Lower leg skin (tissue), 4 donors: Measurements from ENCODE around the gene DAB2IP. TPM values are rescaled to one million over a fixed set of nuclear protein-coding genes. Genes with fewer than 3 reads are reported as not detected.

ENCODE experiments used
- DNase-seq, 2 donors: peaks; one replicate each; pipeline ENCODE4 v3.0.0-alpha.2; 2019; ENCODE audit warnings: low spot score in 2 of 2
- H3K4me3 ChIP-seq: fragments of 200-600 bp; sonication (generic); 2 replicates; pipeline ENCODE4 v1.5.1; 2017; ENCODE audit warnings: mild to moderate bottlenecking, low read depth; ENCODE audit not compliant: poor library complexity, severe bottlenecking
- CTCF ChIP-seq, 3 donors: fragments of 450-650 bp; IDR thresholded peaks; one replicate each; pipeline ENCODE4 v1.5.1; 2016; ENCODE audit warnings: antibody characterized with exemption in 3 of 3, mild to moderate bottlenecking in 3 of 3, moderate library complexity in 2 of 3
- POLR2A ChIP-seq, 2 donors: fragments of 450-650 bp; IDR thresholded peaks; one replicate each; pipeline ENCODE4 v1.6.1; 2016 to 2017; ENCODE audit warnings: antibody characterized with exemption in 2 of 2, mild to moderate bottlenecking in 1 of 2, moderate library complexity in 1 of 2
- WGBS, 2 donors: methylation state at CpG; one replicate each; pipeline ENCODE4 v1.1.5; 2018; 5-methylcytosine and 5-hydroxymethylcytosine counted together
- intact Hi-C: fragments of 100-400 bp; cut with DNase I; formaldehyde crosslinking; loops from one replicate; pipeline ENCODE4 v1.15.0; 2023; ENCODE audit warnings: low total_unique reads
- total RNA-seq, 4 donors: library from RNA; depleted of rRNA; stranded (reverse); fragments of >200 nt; gene quantifications; one replicate each; pipeline ENCODE4 v1.1.0, GENCODE V29; 2016

DAB2IP gene
- total RNA-seq, 4 donors from 2014 or later: 42.5 to 68.0 (median 57.0) TPM

DNA sequence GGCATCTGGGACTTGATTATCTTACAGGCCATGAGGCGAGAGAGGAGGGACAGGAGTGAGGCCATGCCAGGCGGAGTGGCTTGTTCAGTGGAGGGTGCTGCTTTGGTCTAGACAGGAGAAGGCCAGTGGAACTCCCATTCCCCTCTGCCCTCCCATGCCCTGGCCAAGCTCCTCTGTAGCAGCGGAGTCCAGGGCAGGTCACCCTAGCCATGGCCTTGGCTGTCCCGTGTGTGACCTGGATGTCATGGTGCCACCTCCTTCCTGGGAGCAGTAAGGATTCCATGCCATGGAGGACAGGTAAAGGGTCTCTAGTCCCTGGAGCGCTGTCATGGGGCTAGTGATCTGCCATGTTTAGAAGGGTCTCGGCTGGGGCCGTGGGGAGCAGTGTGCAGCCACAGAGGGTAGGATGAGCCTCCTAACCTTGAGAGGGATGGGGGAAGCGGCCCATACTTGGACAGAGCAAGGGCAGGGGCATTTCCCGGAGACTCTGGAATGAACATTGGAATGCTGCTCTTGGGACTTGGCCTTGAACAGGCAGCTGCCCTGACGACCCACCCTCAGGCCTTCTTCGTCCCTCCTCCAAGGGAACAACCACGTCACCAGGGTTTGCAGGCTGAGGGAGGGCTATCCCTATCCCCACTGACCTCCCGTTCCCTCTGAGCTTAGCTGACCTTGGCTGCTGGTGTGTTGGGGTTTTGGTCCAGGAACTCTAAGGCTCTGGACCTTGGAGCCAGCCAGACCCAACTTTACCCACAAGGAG lies 100.4 kb downstream of the DAB2IP start:
- WGBS, 2 donors: 82 to 85% methylated on average over 13 of the region's 13 CpGs
- no peak overlapping the region for H3K4me3 ChIP-seq
- intact Hi-C loops: no loop called here
- no peak for TF ChIP-seq POLR2A (IDR thresholded peaks at IDR 0.05)
- TF ChIP-seq CTCF (IDR thresholded peaks at IDR 0.05): no peak
- no peak for DNase-seq

DNA sequence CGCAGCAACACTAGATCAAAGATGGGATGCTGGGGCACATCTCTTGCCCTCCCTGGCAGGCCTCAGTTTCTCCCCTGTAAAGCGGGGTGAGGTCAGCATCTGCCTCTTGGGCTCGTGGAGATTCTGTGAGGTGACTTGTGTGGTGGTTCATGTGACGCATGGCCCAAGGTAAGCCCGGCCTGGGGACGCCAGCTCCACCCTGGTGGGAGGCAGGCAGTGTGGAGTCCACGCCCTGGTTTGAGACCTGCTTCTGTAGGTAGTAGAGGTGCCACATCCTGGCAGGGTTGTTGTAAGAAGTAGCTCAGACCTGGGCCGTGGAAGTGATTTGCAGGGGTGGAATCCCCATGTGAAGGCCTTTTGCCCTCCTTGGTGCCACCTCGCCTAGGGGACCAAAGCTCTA lies 101.5 kb downstream of the DAB2IP start:
- no peak overlapping the region for H3K4me3 ChIP-seq
- TF ChIP-seq POLR2A (IDR thresholded peaks at IDR 0.05): no peak
- TF ChIP-seq CTCF (IDR thresholded peaks at IDR 0.05): no peak
- WGBS, 2 donors: 84 to 90% methylated on average over 8 to 9 of the region's 9 CpGs
- intact Hi-C loops: no loop called here
- no peak for DNase-seq

DNA sequence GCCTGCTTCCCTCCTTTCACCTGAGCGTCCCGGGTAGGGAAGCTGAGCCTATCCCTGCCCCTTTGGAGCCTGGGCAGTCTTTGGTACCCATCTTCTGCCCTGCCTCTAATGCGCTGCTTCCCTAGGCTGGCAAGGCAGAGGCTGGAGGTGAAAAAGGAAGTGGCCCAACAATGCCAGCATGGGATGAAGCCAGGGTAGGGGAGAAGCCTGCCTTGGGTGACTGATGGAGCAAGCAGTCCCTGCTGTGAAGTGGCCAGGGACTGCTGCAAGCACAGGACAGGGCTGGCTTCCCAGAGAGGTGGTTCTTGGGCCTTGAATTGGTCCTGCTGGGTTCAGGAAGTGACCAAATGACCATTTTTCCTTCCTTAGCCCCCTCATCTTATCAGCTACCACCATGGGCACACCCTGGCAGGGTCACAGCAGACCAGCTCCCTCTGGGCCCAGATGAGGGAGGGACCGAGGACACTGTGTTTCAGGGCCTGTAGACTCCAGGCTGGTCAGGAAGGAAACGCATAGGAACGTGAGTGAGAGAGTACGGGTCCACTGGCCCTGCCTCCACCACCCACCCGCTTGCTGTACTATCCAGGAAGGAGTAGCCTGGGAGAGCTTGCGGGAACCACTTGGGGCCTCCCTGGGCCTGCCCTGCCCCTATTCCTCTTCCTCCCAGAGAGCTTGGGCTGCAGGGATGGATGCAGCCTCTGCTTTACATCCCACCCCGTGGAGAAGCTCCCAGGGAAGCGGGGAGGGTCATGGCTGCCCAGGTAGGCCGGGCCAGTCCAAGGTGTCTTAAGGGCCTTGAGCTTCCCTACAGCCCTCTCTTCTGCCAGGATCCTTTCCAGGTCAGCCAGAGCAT lies 102.6 kb downstream of the DAB2IP start:
- intact Hi-C loops: no loop called here
- no peak for DNase-seq
- 60 to 68% methylated on average over 12 of the region's 12 CpGs for WGBS, 2 donors

DNA sequence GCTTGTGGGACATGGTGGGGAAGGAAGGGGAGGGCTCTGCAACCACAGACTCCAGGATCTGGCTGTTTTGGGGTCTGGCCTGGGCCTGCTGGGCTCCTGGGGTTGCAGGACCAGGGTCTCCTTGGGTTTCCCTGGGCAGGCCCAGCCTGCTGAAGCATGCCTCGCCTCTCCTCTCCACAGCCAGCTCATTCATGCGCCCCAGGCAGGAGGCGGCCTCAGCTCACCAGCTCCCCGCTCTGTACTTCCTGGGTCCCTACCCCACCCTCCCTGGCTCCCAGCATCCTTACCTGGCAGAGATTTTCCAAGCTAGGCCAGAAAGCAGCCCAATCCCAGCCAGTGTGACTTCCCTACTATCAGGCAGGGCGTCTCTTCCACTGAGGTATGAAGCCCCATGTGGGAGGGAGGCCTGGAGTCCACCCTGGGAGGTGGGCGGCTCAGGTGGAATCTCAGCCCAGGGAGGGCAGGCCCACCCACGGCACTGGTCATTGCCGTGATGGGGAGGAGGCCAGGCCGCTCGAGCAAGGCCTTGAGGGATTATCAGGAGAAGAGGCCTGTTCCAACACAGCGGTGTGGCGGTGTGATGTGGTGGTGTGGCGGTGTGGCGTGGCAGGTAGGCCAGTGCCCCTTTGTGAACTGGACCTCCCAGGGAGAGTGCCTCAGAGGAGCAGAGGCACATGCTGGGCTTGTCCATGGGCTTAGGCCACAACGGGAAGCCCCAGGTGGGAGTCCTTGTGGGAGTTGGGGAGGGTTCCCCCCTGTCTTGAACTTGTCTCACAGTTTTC lies 103.4 kb downstream of the DAB2IP start:
- intact Hi-C loops: no loop called here
- no peak for DNase-seq
- H3K4me3 ChIP-seq: no peak overlapping the region
- no peak for TF ChIP-seq POLR2A (IDR thresholded peaks at IDR 0.05)
- no peak for TF ChIP-seq CTCF (IDR thresholded peaks at IDR 0.05)
- 57 to 67% methylated on average over 15 of the region's 15 CpGs for WGBS, 2 donors

More for the DNA sequence above, 102.6 kb downstream of the DAB2IP start:
- TF ChIP-seq CTCF (IDR thresholded peaks at IDR 0.05) (no peak), POLR2A (IDR thresholded peaks at IDR 0.05) (no peak)
- H3K4me3 ChIP-seq: no peak overlapping the region

GRCh38 chr9:121755581-121755980 lies 104.1 kb downstream of the DAB2IP start:
- DNase-seq: no peak
- WGBS, 2 donors: 93 to 95% methylated on average over 7 of the region's 7 CpGs
- no peak for TF ChIP-seq CTCF (IDR thresholded peaks at IDR 0.05)
- TF ChIP-seq POLR2A (IDR thresholded peaks at IDR 0.05): no peak
- intact Hi-C loops: no loop called here
- H3K4me3 ChIP-seq: no peak overlapping the region
